Measurements from ENCODE around the gene TEX22.

Gene TEX22

DNA sequence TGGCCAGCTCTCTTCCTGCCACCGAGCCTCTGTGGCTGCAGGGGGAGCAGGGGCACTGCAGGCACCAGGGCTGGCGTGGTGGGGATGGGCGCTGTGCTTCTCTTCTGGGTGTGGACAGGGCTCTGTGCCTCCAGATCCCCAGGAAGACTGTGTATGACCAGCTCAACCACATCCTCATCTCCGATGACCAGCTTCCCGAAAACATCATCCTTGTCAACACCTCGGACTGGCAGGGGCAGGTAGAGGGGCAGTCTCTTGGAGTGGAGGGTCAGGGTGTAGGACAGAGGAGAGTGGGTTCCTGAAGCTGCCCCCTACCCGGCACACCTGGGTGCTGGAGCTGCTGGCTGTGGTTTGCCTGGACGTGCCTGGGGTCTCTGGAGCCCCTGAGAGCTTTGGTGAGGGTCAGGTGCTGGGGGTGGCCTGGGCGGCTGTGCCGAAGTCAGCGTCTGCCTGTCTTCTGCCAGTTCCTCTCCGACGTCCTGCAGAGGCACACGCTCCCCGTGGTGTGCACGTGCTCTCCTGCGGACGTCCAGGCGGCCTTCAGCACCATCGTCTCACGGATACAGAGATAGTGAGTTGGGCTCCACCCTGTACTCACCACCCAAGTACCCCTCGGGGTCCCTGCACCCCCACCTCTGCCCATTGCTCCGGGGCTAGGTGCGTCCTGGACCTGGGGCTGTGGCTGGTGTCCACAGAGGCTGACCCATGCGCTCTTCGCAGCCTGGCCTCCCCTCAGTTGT lies 15.8 kb upstream of the TEX22 start:
- no peak overlapping the region for H3K27ac ChIP-seq
- TF ChIP-seq, protein P1, sequence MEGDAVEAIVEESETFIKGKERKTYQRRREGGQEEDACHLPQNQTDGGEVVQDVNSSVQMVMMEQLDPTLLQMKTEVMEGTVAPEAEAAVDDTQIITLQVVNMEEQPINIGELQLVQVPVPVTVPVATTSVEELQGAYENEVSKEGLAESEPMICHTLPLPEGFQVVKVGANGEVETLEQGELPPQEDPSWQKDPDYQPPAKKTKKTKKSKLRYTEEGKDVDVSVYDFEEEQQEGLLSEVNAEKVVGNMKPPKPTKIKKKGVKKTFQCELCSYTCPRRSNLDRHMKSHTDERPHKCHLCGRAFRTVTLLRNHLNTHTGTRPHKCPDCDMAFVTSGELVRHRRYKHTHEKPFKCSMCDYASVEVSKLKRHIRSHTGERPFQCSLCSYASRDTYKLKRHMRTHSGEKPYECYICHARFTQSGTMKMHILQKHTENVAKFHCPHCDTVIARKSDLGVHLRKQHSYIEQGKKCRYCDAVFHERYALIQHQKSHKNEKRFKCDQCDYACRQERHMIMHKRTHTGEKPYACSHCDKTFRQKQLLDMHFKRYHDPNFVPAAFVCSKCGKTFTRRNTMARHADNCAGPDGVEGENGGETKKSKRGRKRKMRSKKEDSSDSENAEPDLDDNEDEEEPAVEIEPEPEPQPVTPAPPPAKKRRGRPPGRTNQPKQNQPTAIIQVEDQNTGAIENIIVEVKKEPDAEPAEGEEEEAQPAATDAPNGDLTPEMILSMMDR (conservative IDR thresholded peaks at IDR 0.05) = no peak

DNA sequence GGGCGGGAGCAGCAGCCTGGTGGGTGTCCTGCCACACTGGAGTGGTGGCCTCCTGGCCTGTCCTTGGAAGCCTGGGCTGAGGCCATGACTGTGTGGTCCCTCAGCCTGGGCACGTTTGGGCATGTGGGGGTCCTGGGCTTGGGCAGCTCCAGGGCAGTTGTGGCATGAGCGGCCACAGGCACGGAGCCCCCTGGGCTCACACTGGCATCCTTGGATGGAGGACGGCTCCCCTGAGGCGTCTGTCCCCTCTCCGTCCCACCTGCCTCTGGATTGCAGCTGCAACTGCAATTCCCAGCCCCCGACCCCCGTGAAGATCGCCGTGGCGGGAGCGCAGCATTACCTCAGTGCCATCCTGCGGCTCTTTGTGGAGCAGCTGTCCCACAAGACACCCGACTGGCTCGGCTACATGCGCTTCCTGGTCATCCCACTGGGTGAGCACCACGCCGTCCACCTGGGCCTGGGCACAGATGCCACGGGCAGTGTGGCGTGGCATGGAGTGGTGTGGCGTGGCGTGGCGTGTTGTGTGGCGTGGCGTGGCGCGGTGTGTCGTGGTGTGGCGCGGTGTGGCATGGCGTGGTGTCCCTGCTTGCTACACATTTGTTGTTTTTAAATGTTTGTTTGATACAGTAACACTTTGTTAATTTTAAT lies 15.1 kb upstream of the TEX22 start:
- TF ChIP-seq, protein P1 (conservative IDR thresholded peaks at IDR 0.05) = no peak
- no peak overlapping the region for H3K27ac ChIP-seq

DNA sequence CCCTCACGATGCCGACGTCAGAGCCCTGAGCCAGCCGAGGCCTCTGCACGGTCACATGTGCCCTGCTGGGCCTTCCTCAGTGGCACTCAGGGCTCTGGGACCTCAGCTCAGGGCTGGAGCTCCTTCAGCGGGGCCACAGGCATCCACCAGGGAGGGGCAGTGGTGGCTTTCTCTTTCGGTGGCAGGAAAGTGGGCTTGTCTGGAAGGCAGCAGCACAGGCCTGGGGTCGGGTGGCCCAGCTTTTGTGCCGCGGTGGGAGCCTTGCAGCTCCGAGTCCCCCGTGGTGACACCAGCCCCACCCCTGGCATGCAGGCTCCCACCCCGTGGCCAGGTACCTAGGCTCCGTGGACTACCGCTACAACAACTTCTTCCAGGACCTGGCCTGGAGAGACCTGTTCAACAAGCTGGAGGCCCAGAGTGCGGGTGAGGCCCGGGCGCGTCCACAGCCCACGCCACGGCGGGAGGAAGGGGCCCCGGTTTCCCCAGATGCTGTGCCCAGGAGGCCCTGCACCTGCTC lies 14.2 kb upstream of the TEX22 start:
- TF ChIP-seq, protein P1 (conservative IDR thresholded peaks at IDR 0.05) = no peak
- no peak overlapping the region for H3K27ac ChIP-seq

DNA sequence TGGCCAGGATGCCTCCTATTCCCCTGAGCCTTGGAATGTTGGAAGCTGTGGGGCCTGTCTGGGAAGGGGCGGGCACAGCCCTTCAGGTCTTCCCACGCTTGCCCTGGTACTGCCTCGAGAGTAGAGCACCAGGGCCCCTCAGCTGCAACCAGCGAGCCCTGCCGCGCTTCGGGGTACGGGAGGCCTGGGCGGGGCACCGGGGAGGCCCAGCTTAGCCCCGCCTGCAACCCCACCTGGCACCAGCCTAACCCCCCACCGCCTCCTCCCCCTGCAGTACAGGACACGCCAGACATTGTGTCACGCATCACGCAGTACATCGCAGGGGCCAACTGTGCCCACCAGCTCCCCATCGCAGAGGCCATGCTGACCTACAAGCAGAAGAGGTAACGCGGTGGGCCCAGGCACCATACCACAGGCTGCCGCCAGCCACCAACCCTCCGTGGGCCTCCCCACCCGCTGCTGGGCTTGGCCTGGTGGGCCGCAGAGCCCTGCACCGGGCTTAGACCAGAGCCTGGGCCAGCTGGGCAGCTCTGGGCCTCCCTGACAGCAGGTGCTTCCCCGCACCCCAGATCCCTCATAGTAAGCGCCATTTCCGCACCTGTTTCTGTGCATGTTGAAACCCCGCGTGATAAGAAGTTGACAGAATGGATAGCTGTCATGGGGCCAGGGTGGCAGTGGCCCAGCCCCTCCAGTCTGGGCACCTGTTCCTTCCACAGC lies 13.6 kb upstream of the TEX22 start:
- TF ChIP-seq, protein P1 (conservative IDR thresholded peaks at IDR 0.05) = no peak
- no peak overlapping the region for H3K27ac ChIP-seq

DNA sequence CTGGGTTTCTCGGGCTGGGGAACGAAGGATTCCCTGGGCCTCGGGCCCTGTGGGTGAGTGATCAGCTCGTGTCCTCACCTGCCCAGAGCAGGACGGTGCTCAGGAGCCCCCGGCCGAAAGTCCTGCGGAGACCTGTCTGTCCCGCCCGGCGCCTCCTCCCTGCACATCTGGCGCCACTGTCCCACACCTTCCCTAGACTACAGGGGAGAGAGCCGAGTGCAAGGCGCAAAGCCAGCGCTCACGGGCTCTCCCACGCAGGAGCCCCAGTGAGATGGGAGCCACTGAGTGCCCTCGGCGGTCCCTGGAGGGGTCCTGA lies 13.1 kb upstream of the TEX22 start:
- no peak overlapping the region for H3K27ac ChIP-seq
- TF ChIP-seq, protein P1 (conservative IDR thresholded peaks at IDR 0.05) = no peak

DNA sequence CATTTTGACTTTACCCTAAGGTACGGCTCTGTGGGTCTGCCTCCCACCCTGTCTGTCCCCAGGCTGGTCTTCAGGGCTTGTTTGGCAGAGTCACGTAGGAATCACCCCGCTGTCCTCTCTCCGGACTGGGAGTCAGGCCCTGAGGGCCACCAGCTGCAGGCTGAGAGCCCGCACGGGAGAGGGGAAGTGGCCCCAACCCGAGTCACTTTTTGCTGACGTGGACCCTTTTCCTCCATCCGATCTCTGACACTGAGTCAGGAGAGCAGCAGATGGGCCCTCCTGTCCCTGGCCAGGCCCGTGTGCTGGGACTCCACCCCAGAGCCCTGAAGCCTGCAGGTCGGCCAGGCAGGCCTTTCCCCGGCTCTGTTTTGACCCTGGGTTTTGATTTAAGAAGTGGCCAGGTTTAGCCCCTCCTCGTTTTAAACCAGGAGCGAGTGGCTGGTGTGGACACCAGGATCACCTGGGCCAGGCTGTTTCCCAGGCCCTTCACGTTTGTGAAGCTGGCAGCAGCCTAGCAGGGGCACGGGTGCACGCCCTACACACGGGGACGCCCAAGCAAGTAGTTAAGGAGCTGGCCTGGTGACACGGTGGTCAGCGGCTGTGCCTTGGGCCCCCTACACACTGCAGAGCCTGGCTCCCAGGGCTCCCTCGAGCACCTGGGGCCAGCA lies 12.5 kb upstream of the TEX22 start:
- TF ChIP-seq, protein P1 (conservative IDR thresholded peaks at IDR 0.05) = no peak
- H3K27ac ChIP-seq = no peak overlapping the region

All from VCaP (cell line).